GM18517 (cell line): ENCODE results near the gene IFRD2.
"Not testable (repeated sequence)": the region's sequence is repeated elsewhere in the genome, so short reads cannot be mapped to it uniquely, and the experiment has no call there.

Experiments
- ATAC-seq: cut with Tn5 transposase; IDR thresholded peaks from one replicate; pipeline ENCODE4 v1.9.1; 2021; ENCODE audit warnings: mild to moderate bottlenecking, moderate library complexity; ENCODE audit not compliant: unreplicated experiment

IFRD2 gene

GRCh38 chr3:50324351-50325112, 32.3 kb upstream of the IFRD2 start:
- ATAC-seq, result no peak

GRCh38 chr3:50323614-50324199, 31.5 kb upstream of the IFRD2 start:
- ATAC-seq, result no peak

- no peak for ATAC-seq
These were observed 30.9 kb upstream of the IFRD2 start for GRCh38 chr3:50323092-50323600.

- ATAC-seq, result no peak
These were observed 30.3 kb upstream of the IFRD2 start, which contains the start of gene HYAL2 for GRCh38 chr3:50322386-50323091. TSS of gene HYAL2 (minus strand) at chr3:50322745. CDS start at chr3:50320489, 2,256 bp downstream.

- ATAC-seq, result no peak
These were observed 29.8 kb upstream of the IFRD2 start for GRCh38 chr3:50322115-50322385.

- ATAC-seq, result peak; percentile 65
These were observed 29.3 kb upstream of the IFRD2 start for GRCh38 chr3:50321336-50322114.

- peak; percentile 48 for ATAC-seq
These were observed 28.7 kb upstream of the IFRD2 start for GRCh38 chr3:50320853-50321335.

- ATAC-seq, result no peak
These were observed 27.8 kb upstream of the IFRD2 start for GRCh38 chr3:50319894-50320625.

- ATAC-seq, result no peak
These were observed 27.1 kb upstream of the IFRD2 start for GRCh38 chr3:50319181-50319893.

- no peak for ATAC-seq
These were observed 26.4 kb upstream of the IFRD2 start for GRCh38 chr3:50318615-50319014.

GRCh38 chr3:50318163-50318562, 25.9 kb upstream of the IFRD2 start:
- no peak for ATAC-seq

- ATAC-seq, result no peak
These were observed 25.1 kb upstream of the IFRD2 start for GRCh38 chr3:50317300-50317699.

GRCh38 chr3:50316657-50317242, 24.5 kb upstream of the IFRD2 start:
- no peak for ATAC-seq

- no peak for ATAC-seq
These were observed 22.6 kb upstream of the IFRD2 start for GRCh38 chr3:50314816-50315215.

GRCh38 chr3:50314342-50314741, 22.1 kb upstream of the IFRD2 start:
- no peak for ATAC-seq

GRCh38 chr3:50312041-50312440, 19.8 kb upstream of the IFRD2 start:
- ATAC-seq, result not testable (repeated sequence)

GRCh38 chr3:50304601-50305000, 12.4 kb upstream of the IFRD2 start:
- no peak for ATAC-seq

GRCh38 chr3:50303013-50303815, 11.0 kb upstream of the IFRD2 start, which contains the start of gene HYAL1:
TSS of gene HYAL1 (minus strand) at chr3:50303574. CDS start at chr3:50302956, 618 bp downstream.
- no peak for ATAC-seq
